ENCODE data around the gene NKX1-1.

The NKX1-1 gene

DNA sequence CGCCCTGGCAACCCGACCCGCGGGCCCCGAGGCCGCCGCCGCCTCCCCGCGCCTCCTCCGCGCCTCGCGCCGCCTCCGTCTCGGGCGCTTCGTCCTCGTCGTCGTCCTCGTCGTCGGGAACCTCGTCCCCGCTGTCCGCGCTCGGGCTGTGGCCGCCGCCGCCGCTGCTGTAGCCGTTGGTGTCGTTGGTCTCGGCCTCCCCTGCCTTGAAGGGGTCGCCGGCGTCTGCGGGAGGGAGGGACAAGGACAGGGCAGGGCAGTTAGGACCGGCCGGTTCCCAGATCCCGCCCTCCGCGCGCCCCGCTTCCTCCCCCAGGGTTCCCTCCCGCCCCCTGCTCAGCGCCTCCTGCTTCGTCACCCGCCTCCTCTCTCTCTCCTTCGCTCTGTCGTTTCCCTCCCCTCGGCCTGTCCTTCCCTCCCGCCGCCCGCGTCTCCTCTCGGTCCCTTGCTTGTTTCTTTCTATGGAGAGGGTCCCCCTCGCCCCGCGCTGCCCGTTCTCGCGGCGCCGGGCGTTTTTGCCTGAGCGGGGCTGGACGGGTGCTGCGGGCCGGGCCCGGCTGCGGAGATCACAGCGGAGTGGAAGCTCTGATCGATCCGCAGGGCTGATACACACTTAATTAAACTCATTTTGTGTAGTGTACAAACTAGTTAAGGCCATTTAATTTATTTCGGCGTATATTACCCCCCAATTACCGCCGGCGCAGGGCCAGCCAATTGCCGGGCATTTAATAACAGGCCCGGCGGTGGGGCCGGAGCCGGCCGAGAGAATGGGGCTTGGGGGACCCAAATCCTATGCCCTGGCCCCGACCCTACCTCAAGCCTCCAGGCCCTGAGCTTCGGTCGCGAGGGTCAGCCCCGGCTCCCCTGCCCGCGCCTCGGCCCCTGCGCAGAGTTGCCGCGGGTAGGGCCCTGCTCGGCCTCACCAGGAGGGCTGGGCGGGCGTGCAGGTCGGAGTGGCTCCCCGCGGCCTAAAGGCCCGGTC, 2.4 kb downstream of the NKX1-1 start:
- Histone ChIP-seq H3K4me2 (ENCODE audit: low read length) (no peak overlapping the region), H3K27me3 (ENCODE audit: control insufficient read depth, low read length) (no peaks in the 10 kb centered on the region), H3F3A (ENCODE audit: control insufficient read depth, insufficient read depth) (no peaks in the 10 kb centered on the region), H3K4me1 (ENCODE audit: control insufficient read depth, low read length) (no peaks in the 10 kb centered on the region), H3K79me2 (ENCODE audit: control insufficient read depth, low read length) (no peaks in the 10 kb centered on the region), H4K20me1 (ENCODE audit: control insufficient read depth, insufficient read depth, low read depth, low read length) (no peaks in the 10 kb centered on the region), H3K4me3 (ENCODE audit: low read length) (no peak overlapping the region), H3K9me3 (ENCODE audit: control insufficient read depth, insufficient read depth, low read length) (peaks cover 21% of the 10 kb centered on the region; the same call in 1 of the 2 replicates), H3K9me2 (replicated peaks; ENCODE audit: control insufficient read depth, low read length) (no peaks in the 10 kb centered on the region), H3K36me3 (ENCODE audit: control insufficient read depth, low read length) (no peaks in the 10 kb centered on the region), H3K27ac (ENCODE audit: low read depth, low read length) (no peak overlapping the region)
- no peak for TF ChIP-seq EZH2phosphoT487 (IDR thresholded peaks at IDR 0.05; ENCODE audit: borderline replicate concordance, low read length)
- TF ChIP-seq, protein P1, sequence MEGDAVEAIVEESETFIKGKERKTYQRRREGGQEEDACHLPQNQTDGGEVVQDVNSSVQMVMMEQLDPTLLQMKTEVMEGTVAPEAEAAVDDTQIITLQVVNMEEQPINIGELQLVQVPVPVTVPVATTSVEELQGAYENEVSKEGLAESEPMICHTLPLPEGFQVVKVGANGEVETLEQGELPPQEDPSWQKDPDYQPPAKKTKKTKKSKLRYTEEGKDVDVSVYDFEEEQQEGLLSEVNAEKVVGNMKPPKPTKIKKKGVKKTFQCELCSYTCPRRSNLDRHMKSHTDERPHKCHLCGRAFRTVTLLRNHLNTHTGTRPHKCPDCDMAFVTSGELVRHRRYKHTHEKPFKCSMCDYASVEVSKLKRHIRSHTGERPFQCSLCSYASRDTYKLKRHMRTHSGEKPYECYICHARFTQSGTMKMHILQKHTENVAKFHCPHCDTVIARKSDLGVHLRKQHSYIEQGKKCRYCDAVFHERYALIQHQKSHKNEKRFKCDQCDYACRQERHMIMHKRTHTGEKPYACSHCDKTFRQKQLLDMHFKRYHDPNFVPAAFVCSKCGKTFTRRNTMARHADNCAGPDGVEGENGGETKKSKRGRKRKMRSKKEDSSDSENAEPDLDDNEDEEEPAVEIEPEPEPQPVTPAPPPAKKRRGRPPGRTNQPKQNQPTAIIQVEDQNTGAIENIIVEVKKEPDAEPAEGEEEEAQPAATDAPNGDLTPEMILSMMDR (IDR thresholded peaks at IDR 0.05; ENCODE audit: low read depth, low read length, poor library complexity, severe bottlenecking): no peak

DNA sequence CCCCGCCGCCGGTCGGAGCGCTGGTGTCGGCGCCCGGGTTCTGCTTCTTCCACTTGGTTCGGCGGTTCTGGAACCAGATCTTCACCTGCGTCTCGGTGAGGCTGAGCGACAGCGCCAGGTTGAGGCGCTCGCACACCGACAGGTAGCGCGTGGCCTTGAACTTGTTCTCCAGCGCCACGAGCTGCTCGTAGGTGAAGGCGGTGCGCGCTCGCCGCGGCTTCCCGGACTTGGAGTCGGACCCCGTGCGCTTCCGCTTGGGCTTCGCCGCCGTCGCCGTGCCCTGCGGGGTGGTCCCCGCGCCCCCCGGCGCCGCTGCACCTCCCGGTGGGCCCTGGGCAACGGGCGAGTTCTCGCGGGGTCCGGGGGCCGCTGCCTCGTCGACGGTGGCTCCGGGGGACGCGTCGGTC, 3.1 kb downstream of the NKX1-1 start:
- H4K20me1 ChIP-seq (ENCODE audit: control insufficient read depth, insufficient read depth, low read depth, low read length): no peaks in the 10 kb centered on the region
- H3K79me2 ChIP-seq (ENCODE audit: control insufficient read depth, low read length): no peaks in the 10 kb centered on the region
- no peaks in the 10 kb centered on the region for H3K36me3 ChIP-seq (ENCODE audit: control insufficient read depth, low read length)
- H3K9me3 ChIP-seq (ENCODE audit: control insufficient read depth, insufficient read depth, low read length): peaks cover 26% of the 10 kb centered on the region; the same call in 1 of the 2 replicates
- no peaks in the 10 kb centered on the region for H3K9me2 ChIP-seq (replicated peaks; ENCODE audit: control insufficient read depth, low read length)
- H3K4me2 ChIP-seq (ENCODE audit: low read length): no peak overlapping the region
- H3F3A ChIP-seq (ENCODE audit: control insufficient read depth, insufficient read depth): no peaks in the 10 kb centered on the region
- no peaks in the 10 kb centered on the region for H3K4me1 ChIP-seq (ENCODE audit: control insufficient read depth, low read length)
- no peak for TF ChIP-seq EZH2phosphoT487 (IDR thresholded peaks at IDR 0.05; ENCODE audit: borderline replicate concordance, low read length)
- TF ChIP-seq, protein P1 (IDR thresholded peaks at IDR 0.05; ENCODE audit: low read depth, low read length, poor library complexity, severe bottlenecking): no peak
- no peak overlapping the region for H3K27ac ChIP-seq (ENCODE audit: low read depth, low read length)
- no peak overlapping the region for H3K4me3 ChIP-seq (ENCODE audit: low read length)
- H3K27me3 ChIP-seq (ENCODE audit: control insufficient read depth, low read length): no peaks in the 10 kb centered on the region

DNA sequence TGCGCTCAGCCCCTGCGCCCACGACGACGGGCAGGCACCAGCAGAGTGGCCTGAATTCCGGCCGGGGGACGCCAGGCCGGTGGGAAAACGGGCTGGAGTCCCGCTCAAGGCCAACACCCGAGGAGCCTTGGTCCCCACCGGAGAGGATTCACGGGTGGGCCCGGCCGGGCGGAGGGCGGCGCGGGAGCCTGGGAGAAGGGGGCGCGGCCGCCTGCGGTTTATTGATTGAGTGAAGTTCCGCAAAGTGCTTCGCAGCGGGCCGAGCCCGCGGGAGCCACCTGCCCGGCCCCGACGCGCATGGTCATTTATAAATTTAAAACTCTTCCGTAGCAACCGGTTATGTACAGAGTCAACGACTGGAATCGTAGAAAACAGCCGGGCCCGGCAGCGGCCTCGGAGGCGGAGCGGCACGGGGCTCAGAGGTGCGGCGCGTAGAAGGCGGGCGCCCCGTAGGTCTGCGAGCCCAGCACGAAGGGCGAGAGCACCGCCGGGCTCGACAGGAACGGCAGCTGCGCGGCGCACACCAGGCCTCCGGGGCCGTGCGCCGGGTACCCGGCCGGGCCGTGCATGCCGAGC, 3.6 kb downstream of the NKX1-1 start:
- TF ChIP-seq, protein P1 (IDR thresholded peaks at IDR 0.05; ENCODE audit: low read depth, low read length, poor library complexity, severe bottlenecking): no peak
- no peak for TF ChIP-seq EZH2phosphoT487 (IDR thresholded peaks at IDR 0.05; ENCODE audit: borderline replicate concordance, low read length)
- no peaks in the 10 kb centered on the region for H3K9me2 ChIP-seq (replicated peaks; ENCODE audit: control insufficient read depth, low read length)
- H4K20me1 ChIP-seq (ENCODE audit: control insufficient read depth, insufficient read depth, low read depth, low read length): no peaks in the 10 kb centered on the region
- H3K79me2 ChIP-seq (ENCODE audit: control insufficient read depth, low read length): no peaks in the 10 kb centered on the region
- no peak overlapping the region for H3K4me2 ChIP-seq (ENCODE audit: low read length)
- H3F3A ChIP-seq (ENCODE audit: control insufficient read depth, insufficient read depth): no peaks in the 10 kb centered on the region
- no peaks in the 10 kb centered on the region for H3K4me1 ChIP-seq (ENCODE audit: control insufficient read depth, low read length)
- no peaks in the 10 kb centered on the region for H3K27me3 ChIP-seq (ENCODE audit: control insufficient read depth, low read length)
- no peaks in the 10 kb centered on the region for H3K36me3 ChIP-seq (ENCODE audit: control insufficient read depth, low read length)
- H3K27ac ChIP-seq (ENCODE audit: low read depth, low read length): no peak overlapping the region
- no peak overlapping the region for H3K4me3 ChIP-seq (ENCODE audit: low read length)
- peaks cover 26% of the 10 kb centered on the region; the same call in 1 of the 2 replicates for H3K9me3 ChIP-seq (ENCODE audit: control insufficient read depth, insufficient read depth, low read length)
